Cardiac fibroblast (primary cell): ENCODE results near the gene CACHD1.
A peak's percentile ranks its signal among the peaks of the same experiment; 100 is the strongest.

Source experiments
- DNase-seq, 2 donors: peaks; one replicate each; pipeline versions ENCODE4 v3.0.0 to v3.0.0-alpha.2; 2010; ENCODE audit warnings: low read depth in 2 of 2
- H3K4me3 ChIP-seq, 2 donors: replicated peaks in 1 of 2; 1 replicate in 1 of 2; 2 replicates in 1 of 2; pipeline ENCODE4 v1.5.1; 2011; ENCODE audit warnings: low read depth in 2 of 2, low read length in 2 of 2, mild to moderate bottlenecking in 2 of 2, moderate library complexity in 1 of 2
- CTCF ChIP-seq: IDR thresholded peaks from one replicate; pipeline ENCODE4 v1.5.1; 2011; ENCODE audit warnings: low read depth, mild to moderate bottlenecking, low read length, inconsistent platforms

CACHD1 gene

DNA sequence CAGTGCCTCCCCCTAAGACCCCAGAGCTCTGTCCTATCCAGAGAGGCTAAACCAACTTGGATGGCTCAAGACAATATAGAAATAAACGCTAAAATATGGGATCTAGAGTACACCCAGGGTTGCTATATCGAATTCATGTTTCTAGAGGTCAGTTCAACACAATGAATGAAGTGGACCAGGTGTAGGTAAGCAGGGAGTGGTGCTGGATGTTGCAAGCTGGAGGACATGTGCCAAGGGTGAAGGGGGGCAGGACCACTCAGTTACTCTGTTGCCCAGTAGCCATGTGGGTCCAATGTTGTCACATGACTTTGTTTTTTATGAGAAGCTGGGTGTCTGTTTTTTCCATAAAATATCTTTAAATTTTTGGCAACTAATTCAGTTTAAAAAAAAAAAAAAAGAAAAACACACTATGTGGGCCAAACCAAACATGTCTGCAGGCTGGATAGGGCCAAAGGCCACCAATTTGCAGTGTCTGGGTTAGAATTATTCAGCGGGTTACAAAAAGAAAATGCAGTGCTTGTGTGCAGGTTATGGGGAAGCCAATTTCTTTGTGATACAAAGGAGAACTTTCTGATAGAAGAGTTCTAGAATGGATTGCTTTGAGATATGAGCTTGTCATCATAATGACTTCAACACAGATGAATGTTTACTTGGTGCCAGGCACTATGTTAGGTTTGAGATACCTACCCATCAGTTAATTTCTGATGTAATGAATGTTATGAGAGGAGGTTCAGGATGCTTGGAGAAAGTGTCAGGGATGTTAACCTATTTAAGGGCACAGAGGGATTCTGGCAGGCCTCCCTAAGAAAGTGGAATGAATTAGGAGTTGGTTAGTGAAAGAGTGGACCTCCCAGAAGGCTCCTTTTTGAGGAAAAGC lies 8.9 kb downstream of the CACHD1 start:
- no peak for TF ChIP-seq CTCF
- DNase-seq, result peak; percentile 22 to 38

GRCh38 chr1:64479874-64480273 lies 9.9 kb downstream of the CACHD1 start:
- DNase-seq, result no peak
- no peak overlapping the region for H3K4me3 ChIP-seq
- no peak for TF ChIP-seq CTCF

More for the DNA sequence above, 8.9 kb downstream of the CACHD1 start:
- H3K4me3 ChIP-seq, result no peak overlapping the region

GRCh38 chr1:64480999-64481772 lies 11.3 kb downstream of the CACHD1 start:
- no peak for TF ChIP-seq CTCF
- H3K4me3 ChIP-seq, result no peak overlapping the region
- no peak for DNase-seq

DNA sequence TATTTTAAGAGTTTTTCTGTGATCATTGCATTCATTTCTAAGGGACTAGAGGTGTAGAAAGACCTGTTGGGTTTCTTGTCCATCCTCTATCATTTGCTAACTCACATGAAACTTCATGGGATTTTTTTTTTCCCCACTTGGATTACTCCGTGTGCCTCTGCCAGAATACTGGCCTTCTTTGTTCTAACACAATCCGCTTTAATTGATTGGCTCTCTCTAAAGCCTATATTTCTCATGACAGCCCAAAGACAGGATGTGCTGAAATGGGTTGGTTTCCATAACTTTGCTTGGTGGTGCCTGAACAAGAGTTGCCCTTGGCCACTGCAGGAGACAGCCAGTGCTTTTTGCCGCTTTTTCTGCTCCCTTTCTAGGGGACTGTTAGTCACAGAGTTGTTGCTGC lies 12.2 kb downstream of the CACHD1 start:
- H3K4me3 ChIP-seq, result no peak overlapping the region
- DNase-seq, result no peak
- TF ChIP-seq CTCF, result no peak

DNA sequence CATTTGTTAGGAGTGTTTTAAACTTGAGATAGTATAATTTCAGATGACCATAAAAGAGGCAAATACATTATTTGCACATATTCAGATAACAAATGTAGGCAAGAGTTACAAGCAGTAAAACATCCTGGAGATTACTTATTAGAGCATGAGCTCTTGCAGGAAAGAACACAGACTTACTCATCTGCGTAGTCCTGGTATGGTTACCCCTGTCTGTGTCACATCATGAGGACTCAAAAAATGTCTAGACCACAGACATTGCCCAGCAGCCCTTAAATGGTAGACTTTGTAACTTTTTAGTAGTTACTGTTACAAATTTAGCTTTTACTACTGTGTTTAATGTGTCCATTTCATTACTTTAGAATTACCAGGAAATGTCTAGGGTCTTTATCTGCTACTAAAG lies 12.8 kb downstream of the CACHD1 start:
- H3K4me3 ChIP-seq, result no peak overlapping the region
- TF ChIP-seq CTCF, result no peak
- peak in 1 of 2 donors; percentile 35 for DNase-seq

DNA sequence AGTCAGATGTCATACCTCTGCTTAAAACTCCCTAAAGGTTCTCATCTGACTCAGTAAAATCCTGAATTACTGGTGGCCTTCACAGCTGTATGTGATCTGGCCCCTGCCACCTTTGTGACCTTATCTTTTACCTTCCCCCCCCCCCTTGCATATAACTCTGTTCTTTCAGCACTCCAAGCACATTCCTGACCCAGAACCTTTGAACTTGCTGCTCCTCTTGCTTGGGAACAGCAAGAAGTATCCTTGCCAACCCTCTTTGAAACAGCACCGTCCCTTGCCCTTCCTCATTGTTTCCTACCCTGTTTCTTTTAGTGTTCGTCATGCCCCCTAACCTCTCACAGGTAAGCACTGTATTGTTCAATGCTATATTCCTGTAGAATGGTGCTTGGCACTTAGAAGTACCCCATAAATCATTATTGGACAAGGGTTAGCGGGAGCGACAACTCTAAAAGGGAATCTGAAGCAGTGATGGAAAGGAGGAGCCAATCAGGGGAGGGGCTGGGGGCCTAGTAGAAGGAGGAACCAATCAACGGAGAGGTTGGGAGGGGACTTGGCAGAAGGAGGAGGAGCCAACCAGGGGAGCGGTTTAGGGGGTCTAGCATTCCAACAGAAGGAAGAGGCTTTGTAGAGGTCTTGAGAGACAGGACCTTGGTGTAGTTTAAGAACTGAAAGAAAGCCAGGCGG lies 13.9 kb downstream of the CACHD1 start:
- H3K4me3 ChIP-seq, result no peak overlapping the region
- no peak for DNase-seq
- TF ChIP-seq CTCF, result no peak
